H1 (cell line): ENCODE measurements around the gene FKBP8. TPM values are rescaled to one million over a fixed set of nuclear protein-coding genes. Genes with fewer than 3 reads are reported as not detected.

Source experiments
- CTCF ChIA-PET: fragments of 300-600 bp; sonication (Branson Sonifier 250); formaldehyde crosslinking; loops from one replicate; lab custom pipeline; 2021; ENCODE audit not compliant: partially characterized antibody; lab: Charles Lee
- POLR2A ChIA-PET: fragments of 300-600 bp; sonication (Branson Sonifier 250); formaldehyde crosslinking; loops from one replicate; lab custom pipeline; 2021; ENCODE audit warnings: inconsistent platforms; ENCODE audit not compliant: partially characterized antibody; lab: Charles Lee
- DNase-seq, 2 experiments: peaks; one replicate each; pipeline versions ENCODE4 v3.0.0 to v3.0.0-alpha.2; 2010 to 2022; ENCODE audit warnings: low spot score in 2 of 2, low read depth in 1 of 2, mixed read lengths in 1 of 2
- FAIRE-seq: peaks from 2 replicates; lab custom pipeline; 2011; peaks lifted over from hg19 to GRCh38; lab: Jason Lieb, UNC
- H2AFZ ChIP-seq: 2 replicates; pipeline ENCODE4 v1.8.1; 2012; ENCODE audit warnings: low read length, inconsistent platforms
- H2AK5ac ChIP-seq: 2 replicates; pipeline ENCODE4 v1.6.1; 2013; ENCODE audit warnings: low read depth, low read length
- H2BK120ac ChIP-seq: replicated peaks from 2 replicates; pipeline ENCODE3; 2013; ENCODE audit warnings: low read depth, low read length, inconsistent platforms
- H2BK12ac ChIP-seq: 2 replicates; pipeline ENCODE4 v1.6.1; 2013; ENCODE audit warnings: low read depth, low read length
- H2BK15ac ChIP-seq: 2 replicates; pipeline ENCODE4 v1.6.1; 2013; ENCODE audit warnings: low read length
- H2BK20ac ChIP-seq: 2 replicates; pipeline ENCODE4 v1.6.1; 2013; ENCODE audit warnings: low read length
- H2BK5ac ChIP-seq: 2 replicates; pipeline ENCODE4 v1.6.1; 2013; ENCODE audit warnings: low read depth, low read length
- H3K14ac ChIP-seq: 2 replicates; pipeline ENCODE4 v1.6.1; 2013; ENCODE audit warnings: inconsistent platforms; ENCODE audit not compliant: insufficient read length
- H3K18ac ChIP-seq: 2 replicates; pipeline ENCODE4 v1.6.1; 2013; ENCODE audit warnings: low read length; ENCODE audit errors: extremely low read depth
- H3K23ac ChIP-seq: 2 replicates; pipeline ENCODE4 v1.6.1; 2013; ENCODE audit warnings: inconsistent platforms; ENCODE audit not compliant: insufficient read length
- H3K23me2 ChIP-seq: 2 replicates; pipeline ENCODE4 v1.6.1; 2013; ENCODE audit warnings: low read depth, low read length
- H3K27ac ChIP-seq: 2 replicates; pipeline ENCODE4 v1.6.1; 2011; ENCODE audit warnings: low read depth, low read length, inconsistent platforms
- H3K27me3 ChIP-seq, 4 experiments: replicated peaks in 1 of 4; 1 replicate in 1 of 4; 2 replicates in 3 of 4; pipeline versions ENCODE4 v1.6.1 to v1.8.1; 2011 to 2013; ENCODE audit warnings: low read length in 3 of 4, mild to moderate bottlenecking in 3 of 4, inconsistent platforms in 2 of 4, mixed read lengths in 2 of 4, moderate library complexity in 1 of 4; ENCODE audit not compliant: control insufficient read depth in 3 of 4, insufficient read depth in 3 of 4; ENCODE audit errors: extremely low read depth in 1 of 4
- H3K36me3 ChIP-seq, 4 experiments: 2 replicates each; pipeline versions ENCODE4 v1.6.1 to v1.8.1; 2011 to 2013; ENCODE audit warnings: mild to moderate bottlenecking in 4 of 4, low read length in 3 of 4, moderate library complexity in 2 of 4, control low read depth in 1 of 4, inconsistent platforms in 1 of 4; ENCODE audit not compliant: insufficient read depth in 4 of 4, control insufficient read depth in 2 of 4
- H3K4ac ChIP-seq: replicated peaks from 2 replicates; pipeline ENCODE3; 2013; ENCODE audit warnings: low read length, low read depth, mixed read lengths, inconsistent platforms; ENCODE audit not compliant: insufficient read length
- H3K4me1 ChIP-seq, 4 experiments: replicated peaks in 1 of 4; 1 replicate in 1 of 4; 2 replicates in 3 of 4; pipeline versions ENCODE4 v1.6.1 to v1.8.1; 2011 to 2013; ENCODE audit warnings: low read length in 3 of 4, inconsistent platforms in 2 of 4, mixed read lengths in 1 of 4; ENCODE audit not compliant: insufficient read depth in 4 of 4, control insufficient read depth in 3 of 4
- H3K4me2 ChIP-seq, 2 experiments: 2 replicates each; pipeline versions ENCODE4 v1.6.1 to v1.8.1; 2011 to 2013; ENCODE audit warnings: low read depth in 2 of 2, low read length in 2 of 2, control low read depth in 1 of 2, inconsistent platforms in 1 of 2, mild to moderate bottlenecking in 1 of 2; ENCODE audit not compliant: insufficient read depth in 1 of 2
- H3K4me3 ChIP-seq, 4 experiments: fragments of 200-600, 300-600 bp in 1 of 4; sonication (generic), shearing (Covaris generic), sonication (Bioruptor Twin) in 1 of 4; 2 replicates each; pipeline versions ENCODE4 v1.5.1 to v1.8.1; 2011 to 2016; ENCODE audit warnings: low read length in 4 of 4, low read depth in 3 of 4, control low read depth in 2 of 4, inconsistent platforms in 2 of 4, mild to moderate bottlenecking in 2 of 4, mixed read lengths in 1 of 4, moderate library complexity in 1 of 4; ENCODE audit not compliant: insufficient read depth in 2 of 4; ENCODE audit errors: extremely low read depth in 1 of 4
- H3K56ac ChIP-seq: replicated peaks from 2 replicates; pipeline ENCODE3; 2013; ENCODE audit warnings: low read depth, mild to moderate bottlenecking, mixed read lengths, low read length, inconsistent platforms; ENCODE audit not compliant: insufficient read length
- H3K79me1 ChIP-seq: 2 replicates; pipeline ENCODE4 v1.6.1; 2013; ENCODE audit warnings: low read depth, low read length, control low read depth
- H3K79me2 ChIP-seq, 2 experiments: 2 replicates each; pipeline versions ENCODE4 v1.6.1 to v1.8.1; 2012 to 2013; ENCODE audit warnings: low read length in 2 of 2, mild to moderate bottlenecking in 2 of 2, inconsistent platforms in 1 of 2; ENCODE audit not compliant: insufficient read depth in 2 of 2, control insufficient read depth in 1 of 2
- H3K9ac ChIP-seq, 4 experiments: replicated peaks in 1 of 4; 1 replicate in 1 of 4; 2 replicates in 3 of 4; pipeline versions ENCODE4 v1.6.1 to v1.8.1; 2011 to 2013; ENCODE audit warnings: low read depth in 3 of 4, low read length in 3 of 4, control low read depth in 2 of 4, mild to moderate bottlenecking in 2 of 4, moderate library complexity in 2 of 4, inconsistent platforms in 1 of 4; ENCODE audit errors: extremely low read depth in 1 of 4
- H3K9me3 ChIP-seq, 2 experiments: 2 replicates each; pipeline versions ENCODE4 v1.6.1 to v1.8.1; 2012 to 2013; ENCODE audit warnings: mild to moderate bottlenecking in 2 of 2, moderate library complexity in 2 of 2, control low read depth in 1 of 2, inconsistent platforms in 1 of 2, low read depth in 1 of 2, low read length in 1 of 2, mixed read lengths in 1 of 2; ENCODE audit not compliant: insufficient read depth in 2 of 2
- H4K20me1 ChIP-seq, 2 experiments: replicated peaks in 1 of 2; 2 replicates each; pipeline versions ENCODE3 to v1.8.1; 2011 to 2013; ENCODE audit warnings: inconsistent platforms in 2 of 2, low read length in 2 of 2, mild to moderate bottlenecking in 1 of 2; ENCODE audit not compliant: insufficient read depth in 2 of 2, control insufficient read depth in 1 of 2
- H4K5ac ChIP-seq: 2 replicates; pipeline ENCODE4 v1.6.1; 2013; ENCODE audit warnings: low read length, low read depth, mixed read lengths, inconsistent platforms; ENCODE audit not compliant: insufficient read length
- H4K8ac ChIP-seq: 2 replicates; pipeline ENCODE4 v1.8.0; 2013; ENCODE audit warnings: mild to moderate bottlenecking, moderate library complexity, low read length, inconsistent platforms; ENCODE audit not compliant: insufficient read depth; ENCODE audit errors: extremely low read depth
- H4K91ac ChIP-seq: replicated peaks from 2 replicates; pipeline ENCODE3; 2013; ENCODE audit warnings: low read length, mixed read lengths, inconsistent platforms; ENCODE audit not compliant: insufficient read length
- EZH2 ChIP-seq: fragments of 200-600 bp; sonication (generic); IDR thresholded peaks from 2 replicates; pipeline ENCODE4 v1.7.1; 2012; ENCODE audit warnings: low read depth, mild to moderate bottlenecking, moderate library complexity, low read length, inconsistent platforms; ENCODE audit not compliant: severe bottlenecking
- PHF8 ChIP-seq: fragments of 200-600 bp; sonication (generic); conservative IDR thresholded peaks from 2 replicates; pipeline ENCODE4 v1.7.1; 2012; ENCODE audit warnings: low read depth, mild to moderate bottlenecking, inconsistent platforms, low read length, moderate library complexity
- TAF1 ChIP-seq: IDR thresholded peaks from 2 replicates; pipeline ENCODE4 v1.6.1; 2011; ENCODE audit warnings: mild to moderate bottlenecking, low read depth, low read length
- TAF7 ChIP-seq: optimal IDR thresholded peaks from 2 replicates; pipeline ENCODE3; 2011; ENCODE audit warnings: low read depth, mild to moderate bottlenecking, inconsistent platforms, low read length, moderate library complexity, borderline replicate concordance
- TBP ChIP-seq: IDR thresholded peaks from 2 replicates; pipeline ENCODE4 v1.6.1; 2011; ENCODE audit warnings: low read depth, low read length, improper control_type of control experiment
- TCF12 ChIP-seq: IDR thresholded peaks from 2 replicates; pipeline ENCODE4 v1.6.1; 2011; ENCODE audit warnings: low read depth, mild to moderate bottlenecking, low read length
- whole genome bisulfite sequencing, 2 experiments: shearing (Covaris generic) in 1 of 2; methylation state at CpG; one replicate each; pipeline versions ENCODE4 v1.1.6 to v1.1.7; 2013 to 2015; ENCODE audit warnings: low lambda C conversion rate in 2 of 2, mixed read lengths in 2 of 2, inconsistent platforms in 1 of 2, low coverage in 1 of 2, missing lambda C conversion rate in 1 of 2; ENCODE audit not compliant: insufficient replicate concordance in 2 of 2, insufficient coverage in 1 of 2, insufficient read length in 1 of 2; ENCODE audit errors: extremely low coverage in 1 of 2, missing lambda C conversion rate in 1 of 2; 5-methylcytosine and 5-hydroxymethylcytosine counted together
- polyA plus RNA-seq, 7 experiments: library from polyadenylated mRNA; depleted of rRNA in 3 of 7; stranded (reverse) in 5 of 7; unstranded in 2 of 7; fragments of >200 nt in 5 of 7; fragments of 200-250 nt in 2 of 7; gene quantifications; 1 replicate in 5 of 7; 2 replicates in 1 of 7; 4 replicates in 1 of 7; pipeline versions ENCODE4 v1.2.1 to v1.2.3, GENCODE V29; 2011 to 2013; ENCODE audit warnings: missing spikeins in 2 of 7, mixed read lengths in 2 of 7
- total RNA-seq: library from RNA; stranded (reverse); fragmentation: NEBNext Ultra II Directional; extraction: Animal tissue kit (Norgen Biotek cat#: 25700); gene quantifications from 2 replicates; pipeline ENCODE4 v1.2.1, GENCODE V29; 2021
- TF ChIP-seq, protein P1 (sequence below): IDR thresholded peaks from 2 replicates; pipeline ENCODE4 v1.6.1; 2012; ENCODE audit warnings: inconsistent platforms
- TF ChIP-seq, protein P2 (sequence below), 3 experiments: IDR thresholded peaks; 1 replicate in 2 of 3; 2 replicates in 1 of 3; pipeline versions ENCODE4 v1.5.1 to v1.6.1; 2011; ENCODE audit warnings: low read length in 3 of 3, mild to moderate bottlenecking in 3 of 3, inconsistent platforms in 2 of 3, low read depth in 1 of 3, moderate library complexity in 1 of 3; ENCODE audit not compliant: insufficient read depth in 1 of 3; ENCODE audit errors: control extremely low read depth in 1 of 3

Gene FKBP8
- total and polyA plus RNA-seq, 2 of the 8 experiments (the other 6 are each of a cell fraction or from before 2014, with no cell fraction given), result 264 to 309 TPM

DNA sequence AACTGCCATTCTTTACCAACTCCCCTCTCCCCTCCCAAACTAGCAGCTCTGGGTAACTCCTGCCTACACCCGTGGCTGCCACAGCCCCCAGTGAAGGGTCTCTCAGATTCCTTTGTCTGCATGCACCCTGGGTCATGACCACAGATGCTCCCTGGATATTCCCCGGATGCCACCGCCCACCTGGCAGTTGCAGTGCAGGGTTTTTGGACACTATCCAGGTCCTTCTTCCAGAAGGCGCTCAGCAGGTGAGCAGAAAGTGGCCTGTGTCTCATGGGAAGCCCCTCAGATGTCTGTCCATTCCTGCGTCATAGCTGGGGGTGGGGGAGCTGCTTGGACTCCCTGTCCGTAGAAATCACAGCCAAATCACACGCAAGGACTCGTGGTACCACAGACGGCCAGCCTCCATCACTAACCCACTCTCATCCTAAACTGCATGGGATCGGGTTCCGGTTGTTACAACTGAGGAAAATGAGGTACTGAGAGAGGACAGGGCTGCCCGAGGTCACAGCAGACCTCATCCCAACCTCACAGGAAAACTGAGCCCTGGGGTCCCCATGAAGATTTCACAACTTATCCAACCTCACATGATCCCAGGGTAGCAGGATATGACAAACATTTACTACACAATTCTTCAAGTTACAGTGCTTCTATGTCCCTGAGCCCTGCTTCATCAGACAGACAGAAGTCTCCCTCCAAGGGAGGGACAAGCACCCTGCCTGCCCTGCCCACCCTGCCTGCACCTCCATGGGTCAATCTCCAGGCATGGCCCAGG is 60.1 kb downstream of the FKBP8 start:
- POLR2A ChIA-PET, result interaction anchor here (0.7 to 0.9 kb wide), 2 partner anchors 10 to 36 kb away, joined by 3 read pairs; no protein-coding TSS in a partner anchor
- peak overlapping the region; percentile 32; the same call in 1 of the 2 replicates for H2BK20ac ChIP-seq
- no peaks in the 10 kb centered on the region for H3K9me3 ChIP-seq
- no peak for TF ChIP-seq TCF12
- no peak for TF ChIP-seq EZH2
- TF ChIP-seq TAF7, result no peak
- TF ChIP-seq, protein P1, sequence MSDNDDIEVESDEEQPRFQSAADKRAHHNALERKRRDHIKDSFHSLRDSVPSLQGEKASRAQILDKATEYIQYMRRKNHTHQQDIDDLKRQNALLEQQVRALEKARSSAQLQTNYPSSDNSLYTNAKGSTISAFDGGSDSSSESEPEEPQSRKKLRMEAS, result no peak
- TF ChIP-seq PHF8, result no peak
- no peak for TF ChIP-seq TBP
- TF ChIP-seq TAF1, result no peak
- TF ChIP-seq, protein P2, sequence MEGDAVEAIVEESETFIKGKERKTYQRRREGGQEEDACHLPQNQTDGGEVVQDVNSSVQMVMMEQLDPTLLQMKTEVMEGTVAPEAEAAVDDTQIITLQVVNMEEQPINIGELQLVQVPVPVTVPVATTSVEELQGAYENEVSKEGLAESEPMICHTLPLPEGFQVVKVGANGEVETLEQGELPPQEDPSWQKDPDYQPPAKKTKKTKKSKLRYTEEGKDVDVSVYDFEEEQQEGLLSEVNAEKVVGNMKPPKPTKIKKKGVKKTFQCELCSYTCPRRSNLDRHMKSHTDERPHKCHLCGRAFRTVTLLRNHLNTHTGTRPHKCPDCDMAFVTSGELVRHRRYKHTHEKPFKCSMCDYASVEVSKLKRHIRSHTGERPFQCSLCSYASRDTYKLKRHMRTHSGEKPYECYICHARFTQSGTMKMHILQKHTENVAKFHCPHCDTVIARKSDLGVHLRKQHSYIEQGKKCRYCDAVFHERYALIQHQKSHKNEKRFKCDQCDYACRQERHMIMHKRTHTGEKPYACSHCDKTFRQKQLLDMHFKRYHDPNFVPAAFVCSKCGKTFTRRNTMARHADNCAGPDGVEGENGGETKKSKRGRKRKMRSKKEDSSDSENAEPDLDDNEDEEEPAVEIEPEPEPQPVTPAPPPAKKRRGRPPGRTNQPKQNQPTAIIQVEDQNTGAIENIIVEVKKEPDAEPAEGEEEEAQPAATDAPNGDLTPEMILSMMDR (IDR thresholded peaks at IDR 0.05; ENCODE audit: control extremely low read depth in 1 of 3, insufficient read depth in 1 of 3, low read depth in 1 of 3, low read length in 3 of 3), result no peak

More for the DNA sequence above, 60.1 kb downstream of the FKBP8 start:
- Histone ChIP-seq H2BK5ac (peak overlapping the region; percentile 44; the same call in 1 of the 2 replicates), H2BK12ac (no peak overlapping the region), H2BK15ac (no peak overlapping the region), H3K4ac (no peak overlapping the region), H3K79me2 (peaks cover 0 to 25% of the 10 kb centered on the region in 2 experiments; a peak in 1 of 4 replicates), H2AFZ (no peak overlapping the region), H4K8ac (no peak overlapping the region), H3K23me2 (0 out of 2 replicates have a peak, but pooled peaks cover 4% of the 10 kb centered on the region), H2BK120ac (no peak overlapping the region), H3K27me3 (no peaks in the 10 kb centered on the region), H4K91ac (no peak overlapping the region), H3K14ac (no peak overlapping the region), H3K4me3 (no peak overlapping the region), H3K27ac (no peak overlapping the region), H3K9ac (no peak overlapping the region), H2AK5ac (0 out of 2 replicates have a peak overlapping the region, but pooled peaks have one; percentile 24), H3K56ac (no peak overlapping the region), H4K20me1 (peaks cover 0 to 27% of the 10 kb centered on the region in 2 experiments), H3K23ac (no peak overlapping the region), H3K79me1 (peaks cover 38% of the 10 kb centered on the region), H3K18ac (no peak overlapping the region), H3K4me1 (peaks cover 0 to 5% (median 5%) of the 10 kb centered on the region in 4 experiments; a peak in 5 of 7 replicates), H3K4me2 (no peak overlapping the region), H3K36me3 (no peaks in the 10 kb centered on the region), H4K5ac (no peak overlapping the region)
- FAIRE-seq, result no peak
- 89% methylated on average over 12 of the region's 12 CpGs; no CpG with 5 or more reads in 1 of the 2 experiments for WGBS, 2 experiments
- DNase-seq, result no peak
- CTCF ChIA-PET, result interaction anchor here (0.6 to 18.5 kb wide), 13 partner anchors 9 to 193 kb away, joined by 3 to 458 read pairs (median 5); partner anchors contain the start of gene ELL
